Stimulated activated naive CD8-positive, alpha-beta T cell treated with anti-CD3 and anti-CD28 coated beads, Interleukin-15, amount 100 ng/mL, for 72 hours (primary cell): Measurements from ENCODE around the gene HACD2.

Source experiments
- ATAC-seq: fragments of 150-1000 bp; cut with Tn5 transposase; 2 replicates; pipeline ENCODE4 v1.10.0; 2021; ENCODE audit warnings: mild to moderate bottlenecking, moderate library complexity
- DNase-seq, 2 donors: peaks; one replicate each; pipeline ENCODE4 v3.0.0; 2021 to 2022
- H3K27ac Mint-ChIP-seq, 2 donors: one replicate each; pipeline ENCODE4 v1.8.0; 2022; ENCODE audit warnings: mild to moderate bottlenecking in 2 of 2, mixed read lengths in 2 of 2, moderate library complexity in 2 of 2
- H3K27me3 Mint-ChIP-seq: one replicate; pipeline ENCODE4 v1.8.0; 2022; ENCODE audit warnings: mixed read lengths
- H3K4me1 Mint-ChIP-seq: one replicate; pipeline ENCODE4 v1.8.0; 2022; ENCODE audit warnings: mild to moderate bottlenecking, mixed read lengths
- H3K4me3 Mint-ChIP-seq, 2 donors: one replicate each; pipeline ENCODE4 v1.8.0; 2022; ENCODE audit warnings: mild to moderate bottlenecking in 2 of 2, mixed read lengths in 2 of 2, moderate library complexity in 1 of 2
- H3K9me3 Mint-ChIP-seq, 2 donors: one replicate each; pipeline ENCODE4 v1.8.0; 2022; ENCODE audit warnings: mixed read lengths in 2 of 2

The HACD2 gene

GRCh38 chr3:123595396-123596180 is 10.7 kb upstream of the HACD2 start:
- Mint-ChIP-seq H3K9me3 (peaks cover under 1 to 10% of the 10 kb centered on the region in 2 donors), H3K4me1 (no peaks in the 10 kb centered on the region), H3K27ac (no peak overlapping the region), H3K27me3 (no peaks in the 10 kb centered on the region), H3K4me3 (no peak overlapping the region)
- ATAC-seq (no peak), DNase-seq (no peak)

- no peak overlapping the region for H3K27ac Mint-ChIP-seq
- no peak for DNase-seq
- no peaks in the 10 kb centered on the region for H3K27me3 Mint-ChIP-seq
- no peak overlapping the region for H3K4me3 Mint-ChIP-seq
- ATAC-seq: no peak
- H3K4me1 Mint-ChIP-seq: no peaks in the 10 kb centered on the region
- peaks cover 15 to 21% of the 10 kb centered on the region in 2 donors for H3K9me3 Mint-ChIP-seq
Measured at GRCh38 chr3:123593381-123593780, 8.5 kb upstream of the HACD2 start.

DNA sequence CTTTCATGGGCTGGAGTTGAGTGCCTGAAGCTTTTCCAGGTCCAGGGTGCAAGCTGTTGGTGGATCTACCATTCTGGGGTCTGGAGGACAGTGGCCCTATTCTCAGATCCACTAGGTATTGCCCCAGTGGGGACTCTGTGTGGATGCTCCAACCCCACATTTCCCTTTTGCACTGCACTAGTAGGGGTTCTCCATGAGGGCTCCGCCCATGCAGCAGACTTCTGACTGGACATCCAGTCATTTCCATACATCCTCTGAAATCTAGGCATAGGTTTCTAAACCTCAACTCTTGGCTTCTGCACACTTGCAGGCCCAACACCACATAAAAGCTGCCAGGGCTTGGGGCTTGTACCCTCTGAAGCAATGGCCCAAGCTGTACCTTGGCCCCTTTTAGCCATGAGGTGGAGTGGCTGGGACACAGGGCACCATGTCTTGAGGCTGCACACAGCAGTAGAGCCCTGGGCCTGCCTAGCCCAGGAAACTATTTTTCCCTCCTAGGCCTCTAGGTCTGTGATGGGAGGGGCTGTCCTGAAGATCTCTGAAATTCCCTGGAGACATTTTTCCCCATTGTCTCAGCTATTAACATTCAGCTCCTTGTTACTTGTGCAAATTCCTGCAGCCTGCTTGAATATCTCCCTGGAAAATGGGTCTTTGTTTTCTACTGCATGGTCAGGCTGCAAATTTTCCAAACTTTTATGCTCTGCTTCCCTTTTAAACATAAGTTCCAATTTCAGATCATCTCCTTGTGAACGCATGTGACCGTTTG is 6.0 kb upstream of the HACD2 start:
- Mint-ChIP-seq H3K9me3 (peaks cover 15 to 21% of the 10 kb centered on the region in 2 donors), H3K27ac (no peak overlapping the region), H3K4me1 (no peaks in the 10 kb centered on the region), H3K4me3 (no peak overlapping the region), H3K27me3 (no peaks in the 10 kb centered on the region)
- no peak for DNase-seq
- no peak for ATAC-seq

DNA sequence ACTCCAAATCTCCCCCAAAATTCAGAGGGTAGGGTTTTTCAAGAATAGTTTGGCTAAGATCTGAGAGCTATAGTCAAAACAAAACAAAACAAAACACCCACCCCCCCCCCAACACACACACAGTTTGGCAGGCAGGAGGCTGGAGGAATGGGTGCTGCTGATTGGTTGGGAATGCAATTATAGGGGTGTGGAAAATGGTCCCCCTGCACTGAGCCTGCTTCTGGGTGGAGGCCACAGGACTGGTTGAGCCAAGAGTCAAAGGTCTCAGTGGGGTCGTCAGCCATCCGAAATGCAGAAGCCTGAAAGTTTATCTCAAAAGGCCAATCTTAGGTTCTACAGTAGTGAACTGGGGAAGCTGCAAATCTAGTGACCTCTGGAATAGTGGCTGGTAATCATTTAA is 2.5 kb upstream of the HACD2 start:
- H3K9me3 Mint-ChIP-seq: peaks cover 15 to 21% of the 10 kb centered on the region in 2 donors
- DNase-seq (no peak), ATAC-seq (no peak)
- no peaks in the 10 kb centered on the region for H3K27me3 Mint-ChIP-seq
- peak overlapping the region in 1 of 2 donors; percentile 33 for H3K4me3 Mint-ChIP-seq
- peaks cover 15% of the 10 kb centered on the region for H3K4me1 Mint-ChIP-seq
- H3K27ac Mint-ChIP-seq: no peak overlapping the region

DNA sequence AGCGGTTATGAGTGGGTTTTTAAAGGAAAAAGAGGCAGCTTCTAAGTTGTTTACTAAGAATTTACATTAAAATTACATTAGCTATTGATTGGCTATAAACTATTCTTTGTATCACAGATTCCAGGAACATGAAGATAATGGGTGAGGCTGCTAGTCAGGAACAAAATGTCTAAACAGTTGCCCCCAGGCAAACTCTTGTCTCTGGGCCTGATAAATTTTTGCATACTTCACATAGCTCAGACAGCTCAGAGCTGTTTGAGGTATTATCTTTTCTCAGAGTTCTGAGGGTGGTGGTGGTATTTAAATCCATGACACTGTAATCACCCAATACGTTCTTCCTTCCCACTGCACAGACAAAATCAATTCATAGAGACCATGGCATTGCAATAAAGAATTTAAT is 2.1 kb upstream of the HACD2 start:
- peaks cover 16% of the 10 kb centered on the region for H3K4me1 Mint-ChIP-seq
- ATAC-seq (no peak), DNase-seq (no peak)
- peaks cover 15 to 21% of the 10 kb centered on the region in 2 donors for H3K9me3 Mint-ChIP-seq
- H3K4me3 Mint-ChIP-seq: peak overlapping the region in 1 of 2 donors; percentile 33
- no peaks in the 10 kb centered on the region for H3K27me3 Mint-ChIP-seq
- no peak overlapping the region for H3K27ac Mint-ChIP-seq

DNA sequence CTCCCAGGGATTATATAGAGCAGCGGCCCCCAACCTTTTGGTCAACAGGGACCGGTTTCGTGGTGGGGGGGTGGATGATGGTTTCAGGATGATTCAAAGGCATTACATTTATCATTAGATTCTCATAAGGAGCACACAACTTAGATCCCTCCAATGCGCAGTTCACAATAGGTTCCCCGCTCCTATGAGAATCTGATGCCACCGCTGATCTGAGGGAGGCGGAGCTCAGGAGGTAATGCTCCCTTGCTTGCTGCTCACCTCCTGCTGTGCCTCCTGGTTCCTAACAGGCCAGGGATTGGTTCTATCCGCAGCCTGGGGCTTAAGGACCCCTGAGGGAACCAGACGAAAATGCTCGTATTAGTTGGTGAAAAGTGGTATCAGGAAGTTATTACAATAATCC is 1.3 kb upstream of the HACD2 start:
- ATAC-seq: no peak
- Mint-ChIP-seq H3K9me3 (peaks cover 15% of the 10 kb centered on the region in 2 donors), H3K27ac (no peak overlapping the region), H3K4me1 (peaks cover 16% of the 10 kb centered on the region), H3K27me3 (no peaks in the 10 kb centered on the region), H3K4me3 (no peak overlapping the region)
- DNase-seq: peak; percentile 28 to 52

DNA sequence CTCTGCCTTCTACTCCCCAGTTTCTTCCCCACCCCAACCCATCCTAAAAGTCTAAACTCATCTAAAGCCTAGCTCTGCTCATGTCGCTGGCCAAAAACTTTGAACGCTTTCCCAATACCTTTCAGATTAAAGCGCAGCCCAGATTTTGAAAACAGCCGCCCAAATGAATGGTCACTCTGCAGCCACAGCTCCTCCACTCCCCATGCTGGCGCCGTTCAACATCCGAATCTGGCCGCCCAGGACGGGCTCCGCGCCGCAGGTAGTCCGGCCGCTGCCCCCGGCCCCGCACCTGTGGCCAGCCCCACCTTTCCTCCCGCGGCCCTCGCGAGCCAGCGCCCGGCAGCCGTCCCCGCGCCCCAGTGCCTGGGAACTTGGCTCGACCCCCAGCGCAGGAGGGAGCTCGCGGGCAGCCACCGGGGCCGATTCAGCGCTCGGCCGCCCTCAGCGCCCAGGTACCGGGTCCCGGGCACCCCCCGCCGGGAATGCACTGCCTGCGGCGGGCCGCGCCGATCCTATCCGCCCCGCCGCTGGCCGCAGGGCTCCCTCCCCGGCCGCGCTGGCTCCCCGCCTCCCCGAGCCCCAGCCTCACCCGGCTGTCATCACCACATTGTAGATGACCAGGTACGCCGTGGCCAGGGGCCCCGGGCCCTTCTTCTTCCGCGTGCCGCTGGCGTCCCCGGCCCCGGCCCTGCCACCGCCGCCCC is 417 bp downstream of the HACD2 start:
- Mint-ChIP-seq H3K27me3 (no peaks in the 10 kb centered on the region), H3K9me3 (peaks cover 0 to 3% of the 10 kb centered on the region in 2 donors), H3K4me3 (no peak overlapping the region), H3K4me1 (peaks cover 16% of the 10 kb centered on the region), H3K27ac (peak overlapping the region in 1 of 2 donors; percentile 91)
- DNase-seq (no peak), ATAC-seq (peak; percentile 57)

GRCh38 chr3:123583561-123583960 is 1.3 kb downstream of the HACD2 start:
- peaks cover 16% of the 10 kb centered on the region for H3K4me1 Mint-ChIP-seq
- no peak overlapping the region for H3K27ac Mint-ChIP-seq
- no peaks in the 10 kb centered on the region for H3K27me3 Mint-ChIP-seq
- H3K4me3 Mint-ChIP-seq: peak overlapping the region in 1 of 2 donors; percentile 32
- DNase-seq (no peak), ATAC-seq (no peak)
- no peaks in the 10 kb centered on the region for H3K9me3 Mint-ChIP-seq

- no peaks in the 10 kb centered on the region for H3K9me3 Mint-ChIP-seq
- peaks cover 16% of the 10 kb centered on the region for H3K4me1 Mint-ChIP-seq
- no peaks in the 10 kb centered on the region for H3K27me3 Mint-ChIP-seq
- DNase-seq: no peak
- no peak for ATAC-seq
- no peak overlapping the region for H3K4me3 Mint-ChIP-seq
- H3K27ac Mint-ChIP-seq: no peak overlapping the region
Measured at GRCh38 chr3:123582315-123582714, 2.5 kb downstream of the HACD2 start.

DNA sequence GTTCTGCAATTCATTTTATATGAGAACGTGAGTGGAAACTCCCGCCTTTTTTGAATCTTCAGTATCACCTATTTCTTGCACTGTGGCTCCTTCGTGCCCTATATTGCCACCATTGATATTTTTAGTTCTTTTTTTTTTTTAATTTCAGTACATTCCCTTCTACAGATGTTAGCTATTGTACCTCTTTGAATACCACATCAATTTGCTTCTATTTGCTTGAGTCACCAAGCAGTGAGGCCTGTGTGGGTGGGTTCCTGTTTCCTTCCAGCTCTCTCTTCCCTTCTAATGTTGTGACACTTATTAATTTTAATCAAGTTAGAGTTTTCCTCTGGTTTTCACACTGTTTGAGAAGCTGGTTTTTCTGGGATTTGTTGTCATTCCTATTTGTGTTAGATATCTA is 8.7 kb downstream of the HACD2 start:
- no peak for DNase-seq
- peak; percentile 88 for ATAC-seq
- Mint-ChIP-seq H3K9me3 (no peaks in the 10 kb centered on the region), H3K4me3 (peak overlapping the region; percentile 40 to 52), H3K27me3 (no peaks in the 10 kb centered on the region), H3K27ac (peak overlapping the region; percentile 69 to 80), H3K4me1 (peaks cover 32% of the 10 kb centered on the region)

DNA sequence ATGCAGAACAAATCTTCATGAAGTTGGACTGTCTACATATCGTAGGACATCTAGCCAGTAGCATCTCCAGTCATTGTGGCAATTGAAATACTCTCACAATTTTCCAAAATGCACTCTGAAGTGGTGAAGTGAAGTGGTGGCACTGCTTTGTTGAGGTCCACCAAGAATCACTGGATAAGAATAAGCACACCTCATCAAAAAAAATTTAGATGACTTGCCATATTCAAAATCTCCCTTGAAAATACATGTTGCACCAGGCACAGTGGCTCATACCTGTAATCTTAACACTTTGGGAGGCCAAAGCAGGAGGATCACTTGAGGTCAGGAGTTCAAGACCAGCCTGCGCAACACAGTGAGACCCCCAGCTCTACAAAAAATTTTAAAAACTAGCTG is 12.9 kb downstream of the HACD2 start:
- H3K9me3 Mint-ChIP-seq: no peaks in the 10 kb centered on the region
- H3K4me1 Mint-ChIP-seq: peaks cover 37% of the 10 kb centered on the region
- H3K27ac Mint-ChIP-seq: no peak overlapping the region
- no peaks in the 10 kb centered on the region for H3K27me3 Mint-ChIP-seq
- H3K4me3 Mint-ChIP-seq: no peak overlapping the region
- ATAC-seq (no peak), DNase-seq (no peak)

DNA sequence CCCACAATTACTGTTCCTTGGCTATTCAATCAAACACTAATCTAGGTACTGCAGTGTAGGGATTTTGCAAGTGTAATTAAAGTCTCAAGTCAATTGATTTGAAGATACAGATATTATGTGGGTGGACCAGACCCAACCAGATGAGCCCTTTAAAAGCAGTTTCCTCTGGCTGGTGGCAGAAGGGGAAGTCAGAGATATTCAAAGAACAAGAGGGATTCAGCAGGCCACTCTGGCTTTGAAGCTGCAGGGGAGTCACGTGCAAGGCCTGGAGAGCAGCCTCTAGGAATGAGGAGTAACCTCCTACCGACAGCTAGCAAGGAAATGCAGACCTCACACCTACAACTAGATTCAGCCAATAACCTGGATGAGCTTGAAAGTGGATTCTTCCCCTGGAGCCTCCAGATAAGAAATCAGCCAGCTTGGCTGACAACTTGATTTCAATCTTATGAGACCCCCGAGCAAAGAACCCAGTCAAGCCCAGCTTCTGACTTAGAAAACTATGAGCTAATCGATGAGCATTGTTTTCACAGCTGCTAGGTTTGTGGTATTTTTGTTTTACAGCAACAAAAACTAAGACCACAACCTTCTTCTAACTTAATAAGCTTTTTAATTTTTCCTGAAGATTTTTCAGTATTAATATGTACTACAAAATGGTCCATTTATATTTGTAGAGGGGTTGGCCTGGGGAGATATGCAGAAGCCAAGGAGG is 13.4 kb downstream of the HACD2 start:
- Mint-ChIP-seq H3K27me3 (no peaks in the 10 kb centered on the region), H3K27ac (no peak overlapping the region), H3K4me3 (no peak overlapping the region), H3K9me3 (no peaks in the 10 kb centered on the region), H3K4me1 (peaks cover 32% of the 10 kb centered on the region)
- ATAC-seq: no peak
- no peak for DNase-seq

DNA sequence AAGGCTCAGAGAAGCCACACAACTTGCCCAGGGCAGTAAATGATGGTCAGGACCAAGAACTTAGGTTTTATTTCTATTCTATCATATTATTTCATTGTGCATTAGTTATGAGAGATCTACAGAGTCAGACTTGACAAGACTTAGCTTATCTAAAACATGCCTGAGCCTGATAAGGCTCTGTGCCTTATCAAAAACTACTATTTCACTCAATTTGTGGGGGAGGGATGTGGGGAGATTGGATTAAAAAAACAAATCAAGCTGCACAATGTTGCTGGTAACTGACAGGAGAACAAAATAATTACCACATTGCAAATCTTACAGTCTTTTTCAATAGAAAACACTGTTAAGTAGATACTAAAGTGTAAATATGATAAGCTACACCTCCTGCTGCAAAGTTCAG is 16.0 kb downstream of the HACD2 start:
- Mint-ChIP-seq H3K27me3 (no peaks in the 10 kb centered on the region), H3K4me3 (no peak overlapping the region), H3K27ac (no peak overlapping the region), H3K9me3 (no peaks in the 10 kb centered on the region), H3K4me1 (peaks cover 26% of the 10 kb centered on the region)
- DNase-seq: no peak
- no peak for ATAC-seq

- DNase-seq (no peak), ATAC-seq (no peak)
- Mint-ChIP-seq H3K9me3 (no peaks in the 10 kb centered on the region), H3K27ac (no peak overlapping the region), H3K4me1 (peaks cover 28% of the 10 kb centered on the region), H3K4me3 (no peak overlapping the region), H3K27me3 (no peaks in the 10 kb centered on the region)
Measured at GRCh38 chr3:123568034-123568433, 16.8 kb downstream of the HACD2 start.

DNA sequence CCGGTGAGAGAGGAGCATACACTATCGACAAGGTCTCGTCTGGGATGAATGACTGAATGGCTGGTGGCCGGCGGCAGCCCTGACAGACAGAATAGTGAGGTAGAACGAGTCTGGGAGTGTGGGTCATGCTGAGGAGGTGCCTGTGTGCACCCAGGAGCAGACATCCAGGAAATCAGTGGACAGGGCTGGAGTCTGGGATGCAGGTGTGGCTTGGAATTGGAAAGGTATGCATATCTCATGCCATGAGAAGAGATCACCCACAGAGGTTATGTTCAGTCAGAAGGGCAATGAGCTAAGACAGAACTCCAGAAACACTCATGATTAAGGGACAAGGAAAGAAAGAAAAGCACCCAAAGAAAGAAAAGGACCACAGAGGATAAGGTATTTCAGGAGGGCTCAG is 20.8 kb downstream of the HACD2 start:
- H3K4me1 Mint-ChIP-seq: peaks cover 18% of the 10 kb centered on the region
- no peaks in the 10 kb centered on the region for H3K9me3 Mint-ChIP-seq
- H3K4me3 Mint-ChIP-seq: no peak overlapping the region
- H3K27ac Mint-ChIP-seq: no peak overlapping the region
- DNase-seq: no peak
- H3K27me3 Mint-ChIP-seq: no peaks in the 10 kb centered on the region
- ATAC-seq: no peak
